ENCODE results near the gene PEX5.
"Not testable (repeated sequence)": the region's sequence is repeated elsewhere in the genome, so short reads cannot be mapped to it uniquely, and the experiment has no call there.

PEX5 gene

GRCh38 chr12:7242176-7243101 is 53.0 kb downstream of the PEX5 start:
- H3K4me1 ChIP-seq (ENCODE audit: low read depth, poor library complexity, severe bottlenecking): peaks cover 15% of the 10 kb centered on the region
- H3K27ac ChIP-seq: no peak overlapping the region
- H3K9ac ChIP-seq: no peak overlapping the region
- no peaks in the 10 kb centered on the region; the same call in 1 of the 2 replicates for H3K27me3 ChIP-seq (ENCODE audit: insufficient read depth, low read depth)
- no peak overlapping the region for H3K4me3 ChIP-seq (IDR thresholded peaks at IDR 0.05; ENCODE audit: insufficient read depth, low read depth, low read length)
- TF ChIP-seq CTCF (conservative IDR thresholded peaks at IDR 0.05; ENCODE audit: low read depth, low read length): no peak
- no peaks in the 10 kb centered on the region for H3K79me2 ChIP-seq (ENCODE audit: insufficient read depth, low read depth)
- H4K20me1 ChIP-seq (ENCODE audit: insufficient read depth): no peaks in the 10 kb centered on the region
- H3K4me2 ChIP-seq: no peak overlapping the region
- H2AFZ ChIP-seq (ENCODE audit: low read depth): no peak overlapping the region
- H3K36me3 ChIP-seq (ENCODE audit: insufficient read depth): no peaks in the 10 kb centered on the region

DNA sequence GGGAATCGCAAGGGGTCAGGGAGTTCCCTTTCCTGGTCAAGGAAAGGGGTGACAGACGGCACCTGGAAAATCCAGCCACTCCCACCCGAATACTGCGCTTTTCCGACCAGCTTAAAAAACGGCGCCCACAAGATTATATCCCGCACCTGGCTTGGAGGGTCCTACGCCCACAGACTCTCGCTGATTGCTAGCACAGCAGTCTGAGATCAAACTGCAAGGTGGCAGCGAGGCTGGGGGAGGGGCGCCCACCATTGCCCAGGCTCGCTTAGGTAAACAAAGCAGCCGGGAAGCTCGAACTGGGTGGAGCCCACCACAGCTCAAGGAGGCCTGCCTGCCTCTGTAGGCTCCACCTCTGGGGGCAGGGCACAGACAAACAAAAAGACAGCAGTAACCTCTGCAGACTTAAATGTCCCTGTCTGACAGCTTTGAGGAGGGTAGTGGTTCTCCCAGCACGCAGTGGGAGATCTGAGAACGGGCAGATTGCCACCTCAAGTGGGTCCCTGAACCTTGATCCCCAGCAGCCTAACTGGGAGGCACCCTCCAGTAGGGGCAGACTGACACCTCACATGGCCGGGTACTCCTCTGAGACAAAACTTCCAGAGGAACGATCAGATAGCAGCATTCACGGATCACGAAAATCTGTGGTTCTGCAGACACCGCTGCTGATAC is 62.0 kb downstream of the PEX5 start:
- not testable (repeated sequence) for H2AFZ ChIP-seq (ENCODE audit: low read depth); H3K79me2 ChIP-seq (ENCODE audit: insufficient read depth, low read depth); H3K27me3 ChIP-seq (ENCODE audit: insufficient read depth, low read depth); H3K4me1 ChIP-seq (ENCODE audit: low read depth, poor library complexity, severe bottlenecking); H3K36me3 ChIP-seq (ENCODE audit: insufficient read depth); H3K4me2 ChIP-seq; H3K9ac ChIP-seq; H4K20me1 ChIP-seq (ENCODE audit: insufficient read depth); H3K27ac ChIP-seq; H3K4me3 ChIP-seq (IDR thresholded peaks at IDR 0.05; ENCODE audit: insufficient read depth, low read depth, low read length)

- Histone ChIP-seq H3K4me3 (IDR thresholded peaks at IDR 0.05; ENCODE audit: insufficient read depth, low read depth, low read length) (no peak overlapping the region), H3K27ac (no peak overlapping the region), H2AFZ (ENCODE audit: low read depth) (no peak overlapping the region), H3K36me3 (ENCODE audit: insufficient read depth) (no peaks in the 10 kb centered on the region), H3K27me3 (ENCODE audit: insufficient read depth, low read depth) (no peaks in the 10 kb centered on the region), H3K79me2 (ENCODE audit: insufficient read depth, low read depth) (no peaks in the 10 kb centered on the region), H3K9ac (no peak overlapping the region), H3K4me2 (no peak overlapping the region), H4K20me1 (ENCODE audit: insufficient read depth) (no peaks in the 10 kb centered on the region), H3K4me1 (ENCODE audit: low read depth, poor library complexity, severe bottlenecking) (no peaks in the 10 kb centered on the region)
- no peak for TF ChIP-seq CTCF (conservative IDR thresholded peaks at IDR 0.05; ENCODE audit: low read depth, low read length)
These were observed 69.6 kb downstream of the PEX5 start for GRCh38 chr12:7259060-7259459.

Data from KMS-11 (cell line).